Breast epithelium (tissue), 4 donors: ENCODE results near the gene BMP10. TPM values are rescaled to one million over a fixed set of nuclear protein-coding genes. Genes with fewer than 3 reads are reported as not detected.
A peak's percentile ranks its signal among the peaks of the same experiment; 100 is the strongest.

Source experiments
- DNase-seq, 2 donors: peaks; one replicate each; pipeline ENCODE4 v3.0.0-alpha.2; 2019; ENCODE audit warnings: low spot score in 2 of 2
- H3K27ac ChIP-seq, 2 donors: fragments of 200-600 bp; sonication (generic) in 1 of 2; one replicate each; pipeline ENCODE4 v1.5.1; 2016 to 2019; ENCODE audit warnings: mild to moderate bottlenecking in 1 of 2
- H3K27me3 ChIP-seq, 2 donors: fragments of 200-600 bp; sonication (generic) in 1 of 2; one replicate each; pipeline versions ENCODE4 v1.5.1 to v1.6.0; 2017 to 2019; ENCODE audit warnings: control low read depth in 1 of 2, mild to moderate bottlenecking in 1 of 2
- H3K36me3 ChIP-seq: fragments of 200-600 bp; one replicate; pipeline ENCODE4 v1.5.1; 2019
- H3K4me1 ChIP-seq, 2 donors: fragments of 200-600 bp; sonication (generic); one replicate each; pipeline ENCODE4 v1.5.1; 2016 to 2019; ENCODE audit warnings: control low read depth in 1 of 2
- H3K4me3 ChIP-seq, 3 donors: fragments of 200-600 bp; sonication (generic); 1 replicate in 2 of 3; 2 replicates in 1 of 3; pipeline ENCODE4 v1.5.1; 2016 to 2019; ENCODE audit warnings: mild to moderate bottlenecking in 3 of 3, moderate library complexity in 2 of 3
- H3K9me3 ChIP-seq, 2 donors: fragments of 200-600 bp; sonication (generic) in 1 of 2; one replicate each; pipeline ENCODE4 v1.5.1; 2016 to 2019; ENCODE audit warnings: control low read depth in 1 of 2
- CTCF ChIP-seq, 3 donors: fragments of 450-650 bp; IDR thresholded peaks; one replicate each; pipeline ENCODE4 v1.5.1; 2016 to 2017; ENCODE audit warnings: antibody characterized with exemption in 3 of 3, mild to moderate bottlenecking in 3 of 3, moderate library complexity in 3 of 3
- POLR2A ChIP-seq: fragments of 450-650 bp; IDR thresholded peaks from one replicate; pipeline ENCODE4 v1.6.1; 2016; ENCODE audit warnings: antibody characterized with exemption, mild to moderate bottlenecking, moderate library complexity
- POLR2AphosphoS5 ChIP-seq, 3 donors: sonication (generic); formaldehyde crosslinking; IDR thresholded peaks; one replicate each; pipeline ENCODE4 v1.6.1; 2017; ENCODE audit warnings: antibody characterized with exemption in 3 of 3
- intact Hi-C: fragments of 100-400 bp; cut with DNase I; formaldehyde crosslinking; loops from one replicate; pipeline ENCODE4 v1.15.1; 2023; ENCODE audit warnings: low total_unique reads
- total RNA-seq, 3 donors: library from RNA; depleted of rRNA; stranded (reverse); fragments of >200 nt; gene quantifications; one replicate each; pipeline ENCODE4 v1.1.0, GENCODE V29; 2016

BMP10 gene
- total RNA-seq, 3 donors from 2014 or later, result not detected

GRCh38 chr2:68845043-68845442 lies 26.2 kb downstream of the BMP10 start:
- no peaks in the 10 kb centered on the region for H3K27me3 ChIP-seq
- no peaks in the 10 kb centered on the region for H3K9me3 ChIP-seq
- no peak for DNase-seq
- H3K36me3 ChIP-seq, result no peaks in the 10 kb centered on the region
- H3K4me3 ChIP-seq, result no peak overlapping the region
- no peaks in the 10 kb centered on the region for H3K4me1 ChIP-seq
- H3K27ac ChIP-seq, result no peak overlapping the region
- intact Hi-C loops, result no loop called here
- TF ChIP-seq CTCF (IDR thresholded peaks at IDR 0.05) (no peak), POLR2AphosphoS5 (IDR thresholded peaks at IDR 0.05) (no peak), POLR2A (no peak)

GRCh38 chr2:68839260-68839833 lies 31.9 kb downstream of the BMP10 start:
- no peak overlapping the region for H3K27ac ChIP-seq
- H3K4me1 ChIP-seq, result no peaks in the 10 kb centered on the region
- no peaks in the 10 kb centered on the region for H3K27me3 ChIP-seq
- TF ChIP-seq POLR2AphosphoS5 (IDR thresholded peaks at IDR 0.05), result no peak
- TF ChIP-seq POLR2A, result no peak
- no peak for TF ChIP-seq CTCF (IDR thresholded peaks at IDR 0.05)
- no peaks in the 10 kb centered on the region for H3K9me3 ChIP-seq
- no peaks in the 10 kb centered on the region for H3K36me3 ChIP-seq
- intact Hi-C loops, result no loop called here
- no peak for DNase-seq
- H3K4me3 ChIP-seq, result no peak overlapping the region

GRCh38 chr2:68838641-68839040 lies 32.6 kb downstream of the BMP10 start:
- Histone ChIP-seq H3K4me1 (no peaks in the 10 kb centered on the region), H3K36me3 (no peaks in the 10 kb centered on the region), H3K27ac (no peak overlapping the region), H3K27me3 (no peaks in the 10 kb centered on the region), H3K9me3 (no peaks in the 10 kb centered on the region), H3K4me3 (no peak overlapping the region)
- intact Hi-C loops, result no loop called here
- no peak for DNase-seq
- no peak for TF ChIP-seq POLR2AphosphoS5 (IDR thresholded peaks at IDR 0.05)
- TF ChIP-seq POLR2A, result no peak
- TF ChIP-seq CTCF (IDR thresholded peaks at IDR 0.05), result no peak

GRCh38 chr2:68837861-68838341 lies 33.3 kb downstream of the BMP10 start:
- no peak for DNase-seq
- H3K27me3 ChIP-seq, result no peaks in the 10 kb centered on the region
- intact Hi-C loops, result no loop called here
- TF ChIP-seq POLR2A (no peak), POLR2AphosphoS5 (IDR thresholded peaks at IDR 0.05) (no peak), CTCF (IDR thresholded peaks at IDR 0.05) (no peak)
- H3K9me3 ChIP-seq, result no peaks in the 10 kb centered on the region
- H3K27ac ChIP-seq, result no peak overlapping the region
- no peaks in the 10 kb centered on the region for H3K36me3 ChIP-seq
- peaks cover 0 to 1% of the 10 kb centered on the region in 2 donors for H3K4me1 ChIP-seq
- H3K4me3 ChIP-seq, result no peak overlapping the region

GRCh38 chr2:68837164-68837860 lies 33.9 kb downstream of the BMP10 start:
- no peak for DNase-seq

More at GRCh38 chr2:68837164-68837860, 33.9 kb downstream of the BMP10 start:
- Histone ChIP-seq H3K27me3 (no peaks in the 10 kb centered on the region), H3K27ac (no peak overlapping the region), H3K4me1 (peaks cover 0 to 7% of the 10 kb centered on the region in 2 donors), H3K36me3 (no peaks in the 10 kb centered on the region), H3K9me3 (no peaks in the 10 kb centered on the region), H3K4me3 (no peak overlapping the region)
- intact Hi-C loops, result no loop called here
- TF ChIP-seq CTCF (IDR thresholded peaks at IDR 0.05) (peak in 1 of 3 donors; percentile 19), POLR2AphosphoS5 (IDR thresholded peaks at IDR 0.05) (no peak)
